ENCODE measurements around the gene RRAGD. TPM values are rescaled to one million over a fixed set of nuclear protein-coding genes. Genes with fewer than 3 reads are reported as not detected.

Gene RRAGD
- total and polyA plus RNA-seq, 2 experiments from 2014 or later: 7.0 to 20.1 TPM

DNA sequence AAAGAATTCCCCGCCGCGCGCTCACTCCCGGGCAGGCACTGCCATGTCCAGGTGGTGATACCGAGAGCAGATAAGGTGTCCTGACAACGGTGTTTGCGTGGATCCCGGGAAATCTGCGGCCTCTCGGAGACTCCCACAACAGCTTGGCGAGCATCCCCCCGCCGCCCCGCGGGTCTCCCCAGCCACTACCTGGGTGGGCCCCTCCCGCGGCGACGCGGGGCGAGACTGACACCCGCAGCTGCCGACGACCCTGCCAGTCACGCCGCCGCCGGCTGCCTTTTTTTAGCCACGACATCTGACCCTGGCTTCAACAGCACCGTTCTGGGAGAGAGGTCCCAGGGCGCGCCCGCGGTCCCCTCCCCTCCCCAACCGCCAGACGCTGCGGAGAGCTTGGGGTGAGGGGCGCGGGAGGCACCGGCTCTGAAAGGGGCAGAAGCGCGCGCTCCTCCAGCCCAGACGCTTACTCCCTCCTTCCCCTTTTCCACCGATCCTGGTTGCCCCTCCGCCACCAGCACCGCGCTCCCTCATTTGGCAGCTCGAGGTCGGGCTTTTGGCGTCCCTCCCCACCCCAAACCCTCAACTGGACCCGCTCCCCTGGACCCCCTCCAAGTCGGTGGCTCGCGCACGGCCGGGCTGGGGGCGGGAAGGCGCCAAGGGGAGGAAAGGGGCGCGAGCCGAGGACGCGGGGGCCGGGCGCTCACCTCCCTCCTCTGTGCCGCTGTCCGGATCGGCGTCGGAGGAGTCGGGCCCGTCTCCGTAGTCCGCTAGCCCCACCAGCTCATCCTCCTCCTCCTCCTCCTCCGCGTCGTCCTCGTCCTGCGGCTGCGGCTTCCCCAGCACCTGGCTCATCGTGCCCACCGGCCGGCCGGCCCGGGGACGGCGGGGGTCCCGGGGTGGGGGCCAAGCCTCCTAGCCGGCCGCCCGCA, 665 bp downstream of the RRAGD start:
- no peaks in the 10 kb centered on the region for H3K9me3 Mint-ChIP-seq

More for the DNA sequence above, 665 bp downstream of the RRAGD start:
- Histone ChIP-seq H4K20me1 (replicated peaks; ENCODE audit: insufficient read depth) (no peaks in the 10 kb centered on the region; the same call in 1 of the 2 replicates), H3K79me2 (replicated peaks; ENCODE audit: insufficient read depth) (peaks cover 28% of the 10 kb centered on the region), H3K4me3 (peak overlapping the region; percentile 90), H3K9me2 (ENCODE audit: insufficient read depth) (no peaks in the 10 kb centered on the region), H2AFZ (peak overlapping the region; percentile 89), H3F3A (replicated peaks; ENCODE audit: low read depth) (peaks cover 6% of the 10 kb centered on the region; the same call in 1 of the 2 replicates), H3K4me1 (ENCODE audit: insufficient read depth) (peaks cover 40% of the 10 kb centered on the region), H3K27ac (ENCODE audit: low read depth) (no peak overlapping the region), H3K27me3 (ENCODE audit: insufficient read depth) (peaks cover 39% of the 10 kb centered on the region), H3K36me3 (ENCODE audit: insufficient read depth) (no peaks in the 10 kb centered on the region), H3K4me2 (peak overlapping the region; percentile 80)
- TF ChIP-seq JUNB (IDR thresholded peaks at IDR 0.05; ENCODE audit: unreplicated experiment) (no peak), ZNF114 (CRISPR knock-in tag; IDR thresholded peaks at IDR 0.05) (no peak), NANOG (IDR thresholded peaks at IDR 0.05; ENCODE audit: borderline replicate concordance) (no peak), EZH2phosphoT487 (IDR thresholded peaks at IDR 0.05; ENCODE audit: unreplicated experiment) (no peak), EZH2 (IDR thresholded peaks at IDR 0.05; ENCODE audit: low read depth, unreplicated experiment) (no peak), CREB1 (CRISPR knock-in tag; IDR thresholded peaks at IDR 0.05; ENCODE audit: low read depth) (no peak), ZNF331 (CRISPR knock-in tag; IDR thresholded peaks at IDR 0.05; ENCODE audit: low read depth) (no peak), STAT1 (IDR thresholded peaks at IDR 0.05; ENCODE audit: unreplicated experiment) (no peak), POLR2AphosphoS5 (IDR thresholded peaks at IDR 0.05; ENCODE audit: low read depth) (no peak)
- TF ChIP-seq, protein P1, sequence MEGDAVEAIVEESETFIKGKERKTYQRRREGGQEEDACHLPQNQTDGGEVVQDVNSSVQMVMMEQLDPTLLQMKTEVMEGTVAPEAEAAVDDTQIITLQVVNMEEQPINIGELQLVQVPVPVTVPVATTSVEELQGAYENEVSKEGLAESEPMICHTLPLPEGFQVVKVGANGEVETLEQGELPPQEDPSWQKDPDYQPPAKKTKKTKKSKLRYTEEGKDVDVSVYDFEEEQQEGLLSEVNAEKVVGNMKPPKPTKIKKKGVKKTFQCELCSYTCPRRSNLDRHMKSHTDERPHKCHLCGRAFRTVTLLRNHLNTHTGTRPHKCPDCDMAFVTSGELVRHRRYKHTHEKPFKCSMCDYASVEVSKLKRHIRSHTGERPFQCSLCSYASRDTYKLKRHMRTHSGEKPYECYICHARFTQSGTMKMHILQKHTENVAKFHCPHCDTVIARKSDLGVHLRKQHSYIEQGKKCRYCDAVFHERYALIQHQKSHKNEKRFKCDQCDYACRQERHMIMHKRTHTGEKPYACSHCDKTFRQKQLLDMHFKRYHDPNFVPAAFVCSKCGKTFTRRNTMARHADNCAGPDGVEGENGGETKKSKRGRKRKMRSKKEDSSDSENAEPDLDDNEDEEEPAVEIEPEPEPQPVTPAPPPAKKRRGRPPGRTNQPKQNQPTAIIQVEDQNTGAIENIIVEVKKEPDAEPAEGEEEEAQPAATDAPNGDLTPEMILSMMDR (conservative IDR thresholded peaks at IDR 0.05; ENCODE audit: low read depth in 2 of 2): no peak
- TF ChIP-seq, protein P2, sequence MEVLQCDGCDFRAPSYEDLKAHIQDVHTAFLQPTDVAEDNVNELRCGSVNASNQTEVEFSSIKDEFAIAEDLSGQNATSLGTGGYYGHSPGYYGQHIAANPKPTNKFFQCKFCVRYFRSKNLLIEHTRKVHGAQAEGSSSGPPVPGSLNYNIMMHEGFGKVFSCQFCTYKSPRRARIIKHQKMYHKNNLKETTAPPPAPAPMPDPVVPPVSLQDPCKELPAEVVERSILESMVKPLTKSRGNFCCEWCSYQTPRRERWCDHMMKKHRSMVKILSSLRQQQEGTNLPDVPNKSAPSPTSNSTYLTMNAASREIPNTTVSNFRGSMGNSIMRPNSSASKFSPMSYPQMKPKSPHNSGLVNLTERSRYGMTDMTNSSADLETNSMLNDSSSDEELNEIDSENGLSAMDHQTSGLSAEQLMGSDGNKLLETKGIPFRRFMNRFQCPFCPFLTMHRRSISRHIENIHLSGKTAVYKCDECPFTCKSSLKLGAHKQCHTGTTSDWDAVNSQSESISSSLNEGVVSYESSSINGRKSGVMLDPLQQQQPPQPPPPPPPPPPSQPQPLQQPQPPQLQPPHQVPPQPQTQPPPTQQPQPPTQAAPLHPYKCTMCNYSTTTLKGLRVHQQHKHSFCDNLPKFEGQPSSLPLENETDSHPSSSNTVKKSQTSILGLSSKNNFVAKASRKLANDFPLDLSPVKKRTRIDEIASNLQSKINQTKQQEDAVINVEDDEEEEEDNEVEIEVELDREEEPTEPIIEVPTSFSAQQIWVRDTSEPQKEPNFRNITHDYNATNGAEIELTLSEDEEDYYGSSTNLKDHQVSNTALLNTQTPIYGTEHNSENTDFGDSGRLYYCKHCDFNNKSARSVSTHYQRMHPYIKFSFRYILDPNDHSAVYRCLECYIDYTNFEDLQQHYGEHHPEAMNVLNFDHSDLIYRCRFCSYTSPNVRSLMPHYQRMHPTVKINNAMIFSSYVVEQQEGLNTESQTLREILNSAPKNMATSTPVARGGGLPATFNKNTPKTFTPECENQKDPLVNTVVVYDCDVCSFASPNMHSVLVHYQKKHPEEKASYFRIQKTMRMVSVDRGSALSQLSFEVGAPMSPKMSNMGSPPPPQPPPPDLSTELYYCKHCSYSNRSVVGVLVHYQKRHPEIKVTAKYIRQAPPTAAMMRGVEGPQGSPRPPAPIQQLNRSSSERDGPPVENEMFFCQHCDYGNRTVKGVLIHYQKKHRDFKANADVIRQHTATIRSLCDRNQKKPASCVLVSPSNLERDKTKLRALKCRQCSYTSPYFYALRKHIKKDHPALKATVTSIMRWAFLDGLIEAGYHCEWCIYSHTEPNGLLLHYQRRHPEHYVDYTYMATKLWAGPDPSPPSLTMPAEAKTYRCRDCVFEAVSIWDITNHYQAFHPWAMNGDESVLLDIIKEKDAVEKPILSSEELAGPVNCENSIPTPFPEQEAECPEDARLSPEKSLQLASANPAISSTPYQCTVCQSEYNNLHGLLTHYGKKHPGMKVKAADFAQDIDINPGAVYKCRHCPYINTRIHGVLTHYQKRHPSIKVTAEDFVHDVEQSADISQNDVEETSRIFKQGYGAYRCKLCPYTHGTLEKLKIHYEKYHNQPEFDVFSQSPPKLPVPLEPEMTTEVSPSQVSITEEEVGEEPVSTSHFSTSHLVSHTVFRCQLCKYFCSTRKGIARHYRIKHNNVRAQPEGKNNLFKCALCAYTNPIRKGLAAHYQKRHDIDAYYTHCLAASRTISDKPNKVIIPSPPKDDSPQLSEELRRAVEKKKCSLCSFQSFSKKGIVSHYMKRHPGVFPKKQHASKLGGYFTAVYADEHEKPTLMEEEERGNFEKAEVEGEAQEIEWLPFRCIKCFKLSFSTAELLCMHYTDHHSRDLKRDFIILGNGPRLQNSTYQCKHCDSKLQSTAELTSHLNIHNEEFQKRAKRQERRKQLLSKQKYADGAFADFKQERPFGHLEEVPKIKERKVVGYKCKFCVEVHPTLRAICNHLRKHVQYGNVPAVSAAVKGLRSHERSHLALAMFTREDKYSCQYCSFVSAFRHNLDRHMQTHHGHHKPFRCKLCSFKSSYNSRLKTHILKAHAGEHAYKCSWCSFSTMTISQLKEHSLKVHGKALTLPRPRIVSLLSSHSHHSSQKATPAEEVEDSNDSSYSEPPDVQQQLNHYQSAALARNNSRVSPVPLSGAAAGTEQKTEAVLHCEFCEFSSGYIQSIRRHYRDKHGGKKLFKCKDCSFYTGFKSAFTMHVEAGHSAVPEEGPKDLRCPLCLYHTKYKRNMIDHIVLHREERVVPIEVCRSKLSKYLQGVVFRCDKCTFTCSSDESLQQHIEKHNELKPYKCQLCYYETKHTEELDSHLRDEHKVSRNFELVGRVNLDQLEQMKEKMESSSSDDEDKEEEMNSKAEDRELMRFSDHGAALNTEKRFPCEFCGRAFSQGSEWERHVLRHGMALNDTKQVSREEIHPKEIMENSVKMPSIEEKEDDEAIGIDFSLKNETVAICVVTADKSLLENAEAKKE (CRISPR knock-in tag; IDR thresholded peaks at IDR 0.05): no peak
- TF ChIP-seq, protein P3, sequence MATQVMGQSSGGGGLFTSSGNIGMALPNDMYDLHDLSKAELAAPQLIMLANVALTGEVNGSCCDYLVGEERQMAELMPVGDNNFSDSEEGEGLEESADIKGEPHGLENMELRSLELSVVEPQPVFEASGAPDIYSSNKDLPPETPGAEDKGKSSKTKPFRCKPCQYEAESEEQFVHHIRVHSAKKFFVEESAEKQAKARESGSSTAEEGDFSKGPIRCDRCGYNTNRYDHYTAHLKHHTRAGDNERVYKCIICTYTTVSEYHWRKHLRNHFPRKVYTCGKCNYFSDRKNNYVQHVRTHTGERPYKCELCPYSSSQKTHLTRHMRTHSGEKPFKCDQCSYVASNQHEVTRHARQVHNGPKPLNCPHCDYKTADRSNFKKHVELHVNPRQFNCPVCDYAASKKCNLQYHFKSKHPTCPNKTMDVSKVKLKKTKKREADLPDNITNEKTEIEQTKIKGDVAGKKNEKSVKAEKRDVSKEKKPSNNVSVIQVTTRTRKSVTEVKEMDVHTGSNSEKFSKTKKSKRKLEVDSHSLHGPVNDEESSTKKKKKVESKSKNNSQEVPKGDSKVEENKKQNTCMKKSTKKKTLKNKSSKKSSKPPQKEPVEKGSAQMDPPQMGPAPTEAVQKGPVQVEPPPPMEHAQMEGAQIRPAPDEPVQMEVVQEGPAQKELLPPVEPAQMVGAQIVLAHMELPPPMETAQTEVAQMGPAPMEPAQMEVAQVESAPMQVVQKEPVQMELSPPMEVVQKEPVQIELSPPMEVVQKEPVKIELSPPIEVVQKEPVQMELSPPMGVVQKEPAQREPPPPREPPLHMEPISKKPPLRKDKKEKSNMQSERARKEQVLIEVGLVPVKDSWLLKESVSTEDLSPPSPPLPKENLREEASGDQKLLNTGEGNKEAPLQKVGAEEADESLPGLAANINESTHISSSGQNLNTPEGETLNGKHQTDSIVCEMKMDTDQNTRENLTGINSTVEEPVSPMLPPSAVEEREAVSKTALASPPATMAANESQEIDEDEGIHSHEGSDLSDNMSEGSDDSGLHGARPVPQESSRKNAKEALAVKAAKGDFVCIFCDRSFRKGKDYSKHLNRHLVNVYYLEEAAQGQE (IDR thresholded peaks at IDR 0.05; ENCODE audit: unreplicated experiment): no peak
- DNase-seq (ENCODE audit: low spot score): peak; percentile 76
- Mint-ChIP-seq H3K4me1 (peaks cover 40% of the 10 kb centered on the region), H3K36me3 (ENCODE audit: low read depth) (no peaks in the 10 kb centered on the region), H3K27ac (no peak overlapping the region), H3K4me3 (peak overlapping the region; percentile 87), H3K27me3 (ENCODE audit: insufficient read depth, low read depth, poor library complexity) (peaks cover 36% of the 10 kb centered on the region)
- peak; percentile 68 for ATAC-seq
